NCI-H2029 (cell line): ENCODE results near the gene DGKH.
"Not testable (repeated sequence)": the region's sequence is repeated elsewhere in the genome, so short reads cannot be mapped to it uniquely, and the experiment has no call there.

Source experiments
- DNase-seq: peaks from one replicate; lab custom pipeline; 2025; lab: John Stamatoyannopoulos, UW

DGKH gene

DNA sequence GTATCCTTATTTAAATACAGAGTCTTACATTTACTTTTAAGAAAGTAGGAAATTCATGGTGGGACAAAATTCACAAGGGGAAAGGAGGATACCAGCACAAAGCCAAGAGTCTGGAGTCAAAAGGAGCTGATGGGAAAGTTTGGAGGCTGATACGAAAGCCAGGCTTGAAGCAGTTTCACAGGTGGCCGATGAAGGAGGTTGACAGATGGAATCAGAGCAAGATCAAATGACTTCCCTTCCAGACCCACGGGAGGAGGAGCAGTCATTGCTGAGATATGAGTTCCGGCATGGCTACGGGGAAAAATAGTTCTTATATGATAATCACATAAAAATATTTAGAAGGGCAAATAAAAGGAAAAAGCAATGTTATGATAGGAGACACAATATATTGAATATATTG is 65.0 kb downstream of the DGKH start:
- DNase-seq: no peak

DNA sequence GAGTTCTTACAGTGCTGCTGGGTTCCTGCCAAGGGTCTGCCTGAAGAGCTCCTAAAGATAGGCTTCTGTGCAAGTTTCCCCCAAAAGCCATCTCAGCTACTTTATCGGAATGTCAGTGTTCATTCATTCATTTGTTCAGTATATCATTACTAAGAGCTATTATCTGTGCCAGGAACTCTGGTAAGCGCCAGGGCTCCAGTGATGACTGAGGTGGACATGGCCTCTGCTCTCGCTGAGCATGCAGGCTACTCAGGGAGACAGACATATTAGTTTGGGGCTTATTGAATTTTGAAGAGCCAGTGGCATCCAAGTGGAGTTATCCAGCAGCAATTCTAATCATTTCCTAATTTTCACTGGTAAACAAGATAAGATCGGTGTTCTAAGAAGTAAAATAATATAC is 65.8 kb downstream of the DGKH start:
- no peak for DNase-seq

DNA sequence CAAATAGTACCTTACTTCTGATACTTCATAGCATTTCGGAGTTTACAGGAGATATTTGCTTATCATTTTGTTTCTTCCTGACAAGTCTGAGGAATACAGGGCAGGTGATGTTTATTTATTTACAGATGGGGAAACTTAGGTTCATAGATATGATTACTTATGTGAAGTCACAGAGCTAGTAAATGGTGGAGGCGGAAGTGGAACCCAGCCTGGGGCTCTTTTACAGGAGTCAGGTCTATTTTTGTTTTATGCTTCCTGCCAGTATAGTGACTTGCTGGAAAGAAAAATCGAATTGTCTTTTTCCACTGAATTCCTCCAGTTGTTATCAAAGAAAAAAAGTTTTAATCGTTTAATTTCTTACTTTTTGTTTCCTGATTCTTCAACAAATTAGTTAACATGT is 66.5 kb downstream of the DGKH start:
- no peak for DNase-seq

DNA sequence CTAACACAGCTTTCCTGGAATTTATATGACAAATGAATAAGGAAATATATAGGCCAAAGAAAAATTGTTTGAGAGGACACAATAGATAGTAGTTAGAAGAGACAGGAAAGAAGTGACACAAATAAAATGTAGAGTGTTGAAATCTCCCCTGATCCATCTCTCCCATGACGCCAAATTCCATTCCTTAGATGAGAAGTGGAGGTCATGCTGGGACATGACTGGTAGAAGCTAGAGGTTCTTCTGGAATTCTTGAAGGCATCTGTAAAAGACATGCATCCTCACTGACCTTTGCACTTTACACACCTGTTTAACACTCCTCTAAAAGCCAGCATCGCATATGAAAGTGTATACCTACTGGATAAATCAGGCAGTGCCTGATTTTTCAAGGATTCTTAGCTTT is 67.8 kb downstream of the DGKH start:
- DNase-seq: no peak

DNA sequence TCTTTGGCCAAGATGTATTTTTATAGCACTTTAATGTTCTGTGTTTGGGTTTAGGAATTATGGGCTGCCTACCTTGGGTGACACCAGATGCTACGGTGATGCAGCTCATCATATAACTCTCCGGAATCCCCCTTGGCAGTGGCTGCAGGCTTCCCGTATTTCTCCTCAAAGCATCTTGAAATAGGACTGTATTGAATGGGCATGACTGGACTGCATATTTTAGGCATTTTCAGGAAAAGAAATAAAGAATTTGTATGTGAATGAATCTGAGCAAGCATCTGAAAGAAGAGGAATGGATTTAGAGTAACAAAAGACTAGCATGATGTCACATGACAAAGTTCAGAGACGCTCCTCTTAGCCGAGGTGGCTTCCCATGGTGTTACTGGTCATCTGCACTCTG is 70.6 kb downstream of the DGKH start:
- no peak for DNase-seq

DNA sequence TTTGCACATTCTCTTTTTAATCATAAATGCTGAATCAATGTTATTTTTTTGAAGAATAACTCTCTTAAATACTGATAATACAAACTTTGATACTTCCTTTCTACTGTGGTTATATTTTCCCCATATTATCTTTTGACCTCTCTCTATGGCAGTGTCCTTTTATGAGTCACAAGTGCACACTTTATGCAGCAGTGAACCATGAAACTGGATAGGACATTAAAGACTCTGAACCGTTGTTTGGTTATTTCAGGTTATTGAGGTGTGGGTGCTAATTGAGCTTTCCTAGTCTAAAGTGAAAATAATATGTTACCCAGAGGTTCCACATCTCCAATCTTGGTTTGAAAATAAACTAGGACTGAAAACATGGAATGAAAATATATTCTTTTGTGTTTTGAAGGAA is 71.4 kb downstream of the DGKH start:
- DNase-seq: no peak

DNA sequence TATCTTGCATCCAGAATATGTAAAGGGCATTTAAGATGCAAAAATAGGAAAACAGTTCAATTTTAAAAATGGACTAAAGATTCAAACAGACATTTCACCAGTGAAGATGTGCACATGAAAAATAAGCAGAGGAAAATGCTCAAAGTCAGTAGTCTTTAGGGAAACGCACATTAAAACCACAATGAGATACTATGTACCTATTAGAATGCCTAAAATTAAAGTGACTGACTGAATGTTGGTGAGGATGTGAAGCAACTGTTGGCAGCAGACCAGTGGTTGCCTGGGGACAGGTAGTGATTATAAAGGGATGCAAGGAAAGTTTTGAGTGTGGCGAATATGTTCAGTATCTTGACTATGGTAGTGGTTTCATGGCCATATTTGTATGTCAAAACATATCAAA is 75.2 kb downstream of the DGKH start:
- DNase-seq: no peak

DNA sequence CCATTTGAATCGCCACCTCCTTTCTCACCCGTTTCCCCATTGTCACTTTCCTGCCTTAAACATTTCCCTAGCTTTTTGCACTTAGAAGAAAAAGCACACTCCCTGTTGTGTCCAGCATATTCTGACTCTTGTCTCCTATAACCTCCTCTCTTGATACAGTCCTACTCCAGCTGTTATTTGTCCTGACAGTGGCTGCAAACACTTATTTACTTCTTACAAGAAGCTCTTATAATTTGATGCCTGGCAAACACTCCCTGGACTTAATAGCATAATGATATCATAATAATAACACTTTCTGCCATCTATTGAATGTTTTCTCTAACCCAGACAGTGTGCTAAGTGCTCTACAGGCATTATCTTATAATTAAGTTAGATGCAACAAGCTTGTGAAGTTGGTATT is 76.6 kb downstream of the DGKH start:
- no peak for DNase-seq

DNA sequence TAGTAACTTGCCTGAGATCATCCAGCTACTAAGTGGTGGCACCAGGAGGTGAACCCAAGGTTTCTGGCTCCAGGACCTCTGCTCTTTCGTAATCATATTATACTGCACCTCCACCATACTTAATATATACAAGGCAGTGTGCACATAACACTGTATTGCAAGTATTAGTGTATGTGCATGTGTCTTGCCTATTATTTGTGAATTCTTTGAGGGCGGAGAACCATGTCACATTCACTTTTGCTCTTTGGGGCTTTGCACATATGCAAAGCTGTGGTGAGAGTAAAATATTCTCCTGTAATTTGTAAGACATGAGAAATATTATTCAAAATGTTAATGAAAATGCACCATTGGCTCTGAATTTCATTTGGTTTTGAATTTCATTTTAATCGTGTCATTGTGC is 78.6 kb downstream of the DGKH start:
- DNase-seq: no peak

DNA sequence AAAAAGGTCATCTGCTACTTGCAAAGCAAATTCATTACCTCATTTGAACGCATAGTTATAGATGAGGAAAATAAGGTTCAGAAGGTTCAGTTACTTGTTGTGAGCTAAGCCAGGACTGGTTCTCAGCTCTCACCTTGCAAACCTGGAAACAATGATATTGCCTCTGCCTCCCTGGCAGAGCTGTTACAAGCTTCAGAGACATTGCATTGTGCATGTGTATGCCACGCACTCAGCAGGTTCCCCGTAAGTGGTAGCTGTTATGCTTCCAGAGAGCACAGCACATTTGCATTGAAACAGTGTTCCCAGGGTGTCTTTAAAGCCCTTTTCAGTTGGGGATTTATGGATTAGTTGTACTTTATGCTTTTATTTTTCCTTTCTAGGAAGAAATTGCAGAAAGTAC is 80.6 kb downstream of the DGKH start:
- DNase-seq: no peak

DNA sequence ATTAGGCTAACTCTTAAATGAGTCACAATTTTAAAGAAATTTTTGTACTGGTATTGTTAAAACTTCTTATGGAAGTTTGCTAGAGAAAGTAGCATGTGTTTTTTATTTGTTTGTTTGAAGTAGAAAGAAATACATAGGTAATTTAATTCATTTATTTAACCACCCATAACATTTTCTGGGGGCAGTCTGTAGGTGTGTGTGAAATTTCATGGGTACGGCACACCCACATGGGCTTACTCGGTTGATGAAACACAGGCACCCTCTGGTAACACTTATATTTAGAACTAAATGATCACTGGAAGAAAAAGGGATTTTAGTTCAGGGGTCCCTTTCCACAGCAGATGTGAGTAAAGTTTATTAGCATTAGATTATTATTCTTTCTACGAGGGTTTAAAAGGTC is 88.1 kb downstream of the DGKH start:
- no peak for DNase-seq

DNA sequence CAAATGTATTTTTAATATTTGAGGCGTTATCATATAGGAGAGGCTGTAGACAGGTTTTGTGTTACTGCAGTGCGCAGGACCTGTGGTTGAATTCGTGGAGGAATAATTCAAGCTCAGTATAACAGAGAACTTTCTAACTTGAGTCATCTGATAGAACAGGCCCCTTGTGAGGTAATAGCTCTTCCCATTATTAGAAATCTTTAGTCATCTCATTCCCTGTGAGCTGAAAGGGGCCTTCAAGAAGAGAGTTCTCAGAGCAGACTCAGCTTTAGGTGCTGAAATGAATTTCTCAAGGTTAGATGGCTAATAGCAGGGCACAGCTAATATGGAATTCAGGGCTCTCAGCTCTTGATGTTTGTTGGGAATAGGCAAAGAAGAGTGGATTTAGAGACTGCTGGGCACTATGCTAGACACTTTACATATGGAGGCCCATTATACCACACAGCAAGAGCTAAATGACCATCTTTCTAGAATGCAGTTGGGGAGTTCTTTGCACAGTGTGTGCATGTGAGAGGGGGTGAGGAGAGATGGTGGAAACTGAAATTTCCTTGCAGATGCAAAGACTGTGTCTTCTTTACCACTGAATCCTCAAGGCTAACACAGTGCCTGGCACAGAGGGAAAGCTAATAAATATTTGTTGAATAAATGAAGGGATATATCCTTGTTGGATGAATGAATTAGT is 89.5 kb downstream of the DGKH start:
- no peak for DNase-seq

DNA sequence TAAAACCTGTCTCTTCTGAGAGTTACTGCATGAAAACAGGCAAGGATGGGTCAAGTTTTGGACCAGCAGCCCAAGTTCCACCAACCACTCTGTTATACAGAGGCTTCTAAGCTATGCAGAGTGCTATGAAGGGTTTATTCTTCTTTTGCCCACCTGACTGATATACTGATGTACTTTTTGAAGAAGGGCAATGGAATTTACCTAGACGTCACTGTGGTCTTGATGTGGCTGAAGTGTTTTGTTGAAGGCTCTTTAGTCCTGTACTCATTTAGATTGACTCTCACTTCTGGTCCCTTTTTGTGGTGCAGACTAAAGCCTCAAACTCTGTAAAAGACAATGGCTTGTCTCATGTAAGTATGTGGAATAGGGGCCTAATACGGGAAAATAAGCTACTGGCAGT is 92.0 kb downstream of the DGKH start:
- no peak for DNase-seq

DNA sequence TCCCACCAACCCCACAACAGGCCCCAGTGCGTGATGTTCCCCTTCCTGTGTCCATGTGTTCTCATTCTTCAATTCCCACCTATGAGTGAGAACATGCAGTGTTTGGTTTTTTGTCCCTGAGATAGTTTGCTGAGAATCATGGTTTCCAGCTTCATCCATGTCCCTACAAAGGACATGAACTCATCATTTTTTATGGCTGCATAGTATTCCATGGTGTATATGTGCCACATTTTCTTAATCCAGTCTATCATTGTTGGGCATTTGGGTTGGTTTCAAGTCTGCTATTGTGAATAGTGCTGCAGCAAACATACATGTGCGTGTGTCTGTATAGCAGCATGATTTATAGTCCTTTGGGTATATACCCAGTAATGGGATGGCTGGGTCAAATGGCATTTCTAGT is 92.6 kb downstream of the DGKH start:
- not testable (repeated sequence) for DNase-seq

DNA sequence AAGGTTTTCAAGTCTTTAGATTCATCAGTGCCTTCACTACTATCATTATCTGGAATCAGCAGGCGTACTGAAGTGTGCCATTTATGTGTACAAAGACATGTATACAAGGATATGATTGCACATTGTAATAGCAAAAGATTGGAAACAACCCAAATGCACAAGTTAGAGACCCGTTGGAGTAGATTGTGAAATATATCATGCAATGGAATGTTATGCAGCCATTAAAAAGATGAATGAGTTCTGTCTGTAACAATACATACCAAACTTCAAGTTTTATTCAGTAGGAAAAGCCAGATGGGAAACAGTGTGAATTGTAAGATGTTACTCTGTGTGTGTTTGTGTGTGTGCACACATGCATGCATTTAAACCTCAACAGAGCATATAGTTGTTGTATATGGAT is 97.9 kb downstream of the DGKH start:
- DNase-seq: no peak

DNA sequence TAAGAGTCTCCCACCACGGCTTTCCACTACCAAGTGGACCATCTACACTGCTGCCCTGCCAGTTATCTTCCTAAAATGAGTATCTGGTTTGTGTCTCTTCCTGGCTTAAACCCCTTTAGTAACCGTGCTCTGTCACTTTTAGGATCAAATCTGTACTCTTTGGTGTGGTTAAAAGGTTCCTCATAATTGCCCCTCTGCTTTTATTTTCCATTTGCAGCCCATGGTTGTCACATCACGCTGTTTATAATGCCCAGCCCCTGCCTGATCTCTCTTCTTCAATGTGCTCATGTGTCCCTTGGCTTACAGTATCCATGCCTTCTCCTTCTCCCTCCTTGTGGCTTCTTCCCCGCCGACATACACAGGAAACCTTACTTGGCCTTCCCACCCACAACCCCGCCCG is 100.1 kb downstream of the DGKH start:
- DNase-seq: no peak

DNA sequence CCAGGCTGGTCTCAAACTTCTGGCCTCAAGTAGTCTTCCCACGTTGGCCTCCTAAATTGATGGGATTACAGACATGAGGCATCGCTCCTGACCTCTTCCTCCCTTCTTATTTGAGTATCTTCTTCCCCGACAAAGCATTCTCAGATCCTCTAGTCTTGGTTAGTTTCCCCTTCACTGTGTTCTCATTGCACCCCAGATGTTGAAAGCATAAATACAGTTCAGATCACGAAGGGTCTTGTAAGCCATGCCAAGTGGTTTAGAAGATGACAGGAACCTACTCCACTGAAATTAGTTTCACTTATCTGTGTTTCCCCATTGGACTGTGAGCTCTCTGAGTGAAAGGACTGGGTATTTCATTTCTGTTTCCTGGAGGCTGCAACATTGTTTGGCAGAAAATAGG is 100.7 kb downstream of the DGKH start:
- DNase-seq: no peak

DNA sequence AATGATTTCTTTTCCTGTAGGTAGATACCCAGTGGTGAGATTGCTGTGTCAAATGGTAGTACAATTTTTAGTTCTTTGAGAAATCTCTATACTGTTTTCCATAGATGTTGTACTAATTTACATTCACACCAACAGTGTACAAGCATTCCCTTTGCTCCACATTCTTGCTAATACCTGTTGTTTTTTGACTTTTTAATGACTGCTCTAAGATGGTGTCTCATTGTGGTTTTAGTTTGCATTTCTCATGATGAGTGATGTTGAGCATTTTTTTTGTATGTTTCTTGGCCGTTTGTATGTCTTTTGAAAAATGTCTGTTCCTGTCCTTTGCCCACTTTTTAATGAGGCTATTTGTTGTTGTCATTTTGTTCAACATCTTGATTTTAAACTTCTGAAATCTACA is 103.3 kb downstream of the DGKH start:
- DNase-seq: no peak

DNA sequence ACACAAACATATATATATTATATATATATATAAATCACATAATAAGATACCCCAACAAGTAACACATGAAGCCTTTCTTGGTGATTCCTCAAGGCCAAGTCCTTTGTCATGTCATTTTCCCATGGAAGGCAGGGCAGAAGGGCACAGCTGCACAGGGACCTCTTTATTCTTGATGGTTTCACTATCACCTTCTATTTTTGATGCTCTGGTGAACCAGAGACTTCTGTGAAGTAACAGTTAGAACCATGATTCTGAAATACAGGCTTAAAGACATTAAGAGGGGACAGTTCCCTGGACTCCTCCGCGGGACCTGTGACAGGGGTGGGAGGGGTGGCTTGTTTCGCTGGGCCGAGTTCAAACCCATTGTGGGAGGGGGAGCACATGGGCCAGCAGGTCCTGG is 104.0 kb downstream of the DGKH start:
- DNase-seq: no peak

DNA sequence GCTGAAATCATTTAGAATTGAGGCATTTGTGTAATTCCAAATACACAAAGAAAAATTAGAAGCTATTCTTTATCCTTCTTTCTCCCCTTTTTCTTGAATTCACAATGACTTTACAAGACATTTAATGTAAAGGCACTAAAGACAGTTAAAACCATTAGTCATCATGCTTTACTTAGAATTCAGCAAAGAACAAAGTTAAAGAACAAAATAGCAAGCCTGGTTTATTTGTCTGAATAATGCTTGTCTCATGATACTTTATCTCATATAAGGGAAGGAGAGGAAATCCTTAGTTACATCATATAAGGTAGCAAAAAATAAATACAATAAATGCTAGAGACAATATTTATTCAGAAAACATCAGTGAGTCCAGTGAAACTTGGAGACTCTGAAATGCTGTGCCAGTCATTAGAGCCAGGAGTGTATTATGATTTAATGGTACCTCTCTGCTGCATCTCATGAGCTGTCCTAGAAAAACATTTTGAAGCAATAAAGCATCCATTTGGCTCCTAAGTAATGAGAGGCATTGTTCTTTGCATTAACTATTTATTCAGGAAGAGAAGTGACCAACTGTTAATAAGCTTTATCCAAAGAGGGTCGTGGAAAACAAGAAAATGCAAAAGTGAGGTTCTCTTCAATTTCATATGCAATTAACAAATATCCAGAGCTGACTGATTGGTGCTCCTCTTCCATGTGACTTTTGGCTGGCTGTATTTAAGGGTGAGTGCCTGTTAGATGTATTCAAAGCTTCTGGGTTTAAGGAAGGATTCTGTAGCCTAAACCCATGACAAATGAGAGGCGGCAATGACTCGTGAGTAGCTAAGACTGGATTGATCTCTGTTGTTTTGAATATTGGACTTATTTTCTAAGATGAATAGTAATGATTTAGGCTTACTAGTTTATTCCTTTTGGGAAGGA is 105.0 kb downstream of the DGKH start:
- no peak for DNase-seq

DNA sequence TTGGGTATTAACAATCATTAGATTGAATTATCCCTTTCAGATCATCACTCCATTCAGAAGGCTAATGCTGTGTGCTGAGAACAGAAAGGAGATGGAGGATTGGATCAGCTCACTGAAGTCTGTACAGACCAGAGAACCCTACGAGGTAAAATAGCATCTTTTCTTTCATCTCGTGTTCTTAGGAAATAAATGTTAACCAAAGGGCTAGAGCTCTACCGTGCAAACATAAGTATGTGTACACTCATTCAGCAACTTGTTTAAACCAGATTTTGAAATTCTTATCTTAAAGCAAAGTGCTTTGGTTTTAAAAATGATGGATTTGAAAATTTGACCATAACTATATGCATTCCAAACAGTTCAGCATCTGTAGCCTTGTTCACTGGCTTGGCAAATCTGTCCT is 106.8 kb downstream of the DGKH start:
- DNase-seq: no peak

DNA sequence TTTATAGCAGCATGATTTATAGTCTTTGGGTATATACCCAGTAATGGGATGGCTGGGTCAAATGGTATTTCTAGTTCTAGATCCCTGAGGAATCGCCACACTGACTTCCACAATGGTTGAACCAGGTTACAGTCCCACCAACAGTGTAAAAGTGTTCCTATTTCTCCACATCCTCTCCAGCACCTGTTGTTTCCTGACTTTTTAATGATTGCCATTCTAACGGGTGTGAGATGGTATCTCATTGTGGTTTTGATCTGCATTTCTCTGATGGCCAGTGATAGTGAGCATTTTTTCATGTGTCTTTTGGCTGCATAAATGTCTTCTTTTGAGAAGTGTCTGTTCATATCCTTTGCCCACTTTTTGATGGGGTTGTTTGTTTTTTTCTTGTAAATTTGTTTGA is 114.9 kb downstream of the DGKH start:
- DNase-seq: not testable (repeated sequence)

DNA sequence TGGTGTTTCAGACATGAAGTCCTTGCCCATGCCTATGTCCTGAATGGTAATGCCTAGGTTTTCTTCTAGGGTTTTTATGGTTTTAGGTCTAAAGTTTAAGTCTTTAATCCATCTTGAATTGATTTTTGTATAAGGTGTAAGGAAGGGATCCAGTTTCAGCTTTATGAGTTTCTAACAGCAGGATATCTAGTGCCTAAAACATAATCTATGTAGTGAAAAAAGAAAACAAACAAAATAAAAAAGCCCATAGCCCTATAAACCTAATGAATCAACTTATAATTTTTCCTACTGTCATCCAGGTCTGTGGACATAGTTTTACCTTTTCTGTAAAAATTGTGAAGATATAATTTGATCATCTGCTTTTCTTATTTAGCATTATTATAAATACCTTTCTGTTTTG is 115.5 kb downstream of the DGKH start:
- not testable (repeated sequence) for DNase-seq
